Stimulated activated CD4-positive, alpha-beta T cell treated with anti-CD3 and anti-CD28 coated beads, Interleukin-12 subunit alpha, Interleukin-12 subunit beta, amount 100 ng/mL, for 4 hours (primary cell): ENCODE data around the gene ZFX.

Experiments
- DNase-seq: peaks from one replicate; pipeline ENCODE4 v3.0.0-alpha.2; 2020

Gene ZFX

DNA sequence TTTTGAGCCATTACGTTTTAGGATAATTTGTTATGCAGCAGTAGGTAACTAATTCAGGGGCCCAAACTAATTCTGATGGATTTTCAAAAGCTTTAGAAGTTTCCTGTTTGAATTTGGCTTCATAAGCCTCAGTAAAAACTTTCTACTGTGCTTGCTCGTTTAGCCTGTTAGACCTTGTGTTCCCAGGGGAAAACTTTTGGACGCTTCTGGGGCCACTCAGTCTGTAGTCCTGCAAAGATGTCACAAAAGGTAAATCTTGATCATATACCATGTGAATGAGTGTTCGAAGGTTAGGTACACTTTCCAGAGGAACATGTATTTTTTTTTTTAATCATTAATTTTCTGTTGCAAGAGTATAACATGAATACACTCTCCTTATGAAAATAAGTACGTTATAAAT, 93.7 kb downstream of the ZFX start:
- no peak for DNase-seq

GRCh38 chrX:24243692-24244091, 94.2 kb downstream of the ZFX start:
- no peak for DNase-seq

- DNase-seq = no peak
These were observed 95.7 kb downstream of the ZFX start for GRCh38 chrX:24245202-24245601.

DNA sequence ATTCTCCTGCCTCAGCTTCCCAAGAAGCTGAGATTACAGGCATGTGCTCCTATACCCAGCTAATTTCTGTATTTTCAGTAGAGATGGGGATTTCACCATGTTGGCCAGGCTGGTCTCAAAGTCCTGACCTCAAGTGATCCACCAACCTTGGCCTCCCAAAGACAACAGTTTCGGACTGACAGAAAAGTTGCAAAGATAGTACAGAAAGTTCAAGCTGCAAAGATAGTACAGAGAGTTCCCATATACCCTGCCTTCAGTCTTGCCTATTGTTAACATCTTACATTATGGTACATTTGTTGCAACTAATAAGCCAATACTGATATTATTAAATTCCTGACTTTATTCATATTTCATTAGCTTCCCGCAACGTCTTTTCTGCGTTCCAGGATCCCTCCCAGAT, 98.5 kb downstream of the ZFX start:
- no peak for DNase-seq

- DNase-seq = no peak
These were observed 103.5 kb downstream of the ZFX start for GRCh38 chrX:24253030-24253429.

DNA sequence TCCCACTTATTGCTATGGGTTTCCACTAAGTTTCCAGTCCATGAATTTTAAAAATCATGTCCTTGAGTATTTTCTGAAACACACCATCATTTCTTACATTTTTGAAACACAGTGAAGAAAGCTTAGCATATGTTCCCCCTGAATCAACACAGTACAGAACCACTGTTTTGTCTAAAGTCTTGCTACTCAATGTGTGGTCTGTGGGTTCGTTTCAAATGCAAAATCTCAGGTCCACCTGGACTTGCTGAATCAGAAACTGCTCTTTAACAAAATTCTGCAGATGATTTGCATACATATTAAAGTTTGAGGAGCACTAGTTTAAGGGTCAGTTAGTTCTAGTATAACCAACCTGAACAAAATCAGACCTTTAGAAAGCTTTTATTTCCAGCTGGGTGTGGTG, 103.9 kb downstream of the ZFX start:
- DNase-seq = no peak

- DNase-seq = no peak
These were observed 107.5 kb downstream of the ZFX start for GRCh38 chrX:24257011-24257410.

GRCh38 chrX:24259544-24260240, 110.2 kb downstream of the ZFX start:
- DNase-seq = no peak

DNA sequence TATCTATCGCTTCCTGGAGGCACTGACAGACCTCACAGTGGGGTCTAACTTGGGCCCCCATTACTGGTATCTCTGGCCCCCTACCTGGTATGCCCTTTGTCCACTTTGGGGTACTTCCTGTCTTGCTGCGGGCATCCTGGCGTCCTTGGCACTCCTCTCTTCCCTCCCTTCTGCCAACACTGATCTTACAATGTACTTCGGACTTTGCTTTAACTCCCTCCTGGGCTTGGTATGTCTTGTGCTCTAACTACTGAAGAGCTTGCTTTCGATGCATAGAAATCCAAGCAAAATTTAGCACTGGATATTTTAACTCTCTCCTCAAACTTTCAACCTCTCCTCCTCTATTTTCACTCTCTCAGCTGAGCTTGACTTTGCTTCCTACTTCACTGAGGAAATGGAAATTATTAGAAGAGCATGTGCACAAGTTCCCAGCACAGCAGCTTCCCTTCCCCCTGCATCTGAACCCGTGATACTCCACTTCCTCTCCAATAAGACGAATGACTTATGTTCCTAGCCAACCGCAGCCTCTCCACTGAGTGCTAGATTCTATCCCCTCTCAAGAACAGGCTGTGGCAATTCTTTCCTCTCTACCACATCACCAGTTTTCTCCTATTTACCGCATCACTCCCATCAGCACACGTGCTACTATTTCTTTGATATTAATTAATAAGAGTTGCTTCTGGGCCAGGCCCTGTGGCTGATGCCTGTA, 111.5 kb downstream of the ZFX start:
- no peak for DNase-seq

DNA sequence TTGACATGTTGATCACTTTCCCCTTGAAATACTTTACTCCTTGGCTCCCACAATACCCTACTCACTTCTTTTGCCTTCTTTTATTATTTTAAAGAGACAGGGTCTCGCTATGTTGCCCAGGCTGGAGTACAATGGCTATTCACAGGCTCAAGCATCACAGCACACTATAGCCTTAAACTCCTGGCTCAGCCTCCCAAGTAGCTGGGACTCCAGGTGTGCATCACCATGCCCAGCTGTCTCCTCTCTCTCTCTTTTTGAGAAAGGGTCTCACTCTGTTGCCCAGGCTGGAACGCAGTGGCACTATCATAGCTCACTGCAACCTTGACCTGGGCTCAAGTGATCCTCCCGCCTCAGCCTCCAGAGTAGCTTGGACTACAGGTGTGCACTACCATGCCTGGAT, 112.8 kb downstream of the ZFX start:
- DNase-seq = no peak

DNA sequence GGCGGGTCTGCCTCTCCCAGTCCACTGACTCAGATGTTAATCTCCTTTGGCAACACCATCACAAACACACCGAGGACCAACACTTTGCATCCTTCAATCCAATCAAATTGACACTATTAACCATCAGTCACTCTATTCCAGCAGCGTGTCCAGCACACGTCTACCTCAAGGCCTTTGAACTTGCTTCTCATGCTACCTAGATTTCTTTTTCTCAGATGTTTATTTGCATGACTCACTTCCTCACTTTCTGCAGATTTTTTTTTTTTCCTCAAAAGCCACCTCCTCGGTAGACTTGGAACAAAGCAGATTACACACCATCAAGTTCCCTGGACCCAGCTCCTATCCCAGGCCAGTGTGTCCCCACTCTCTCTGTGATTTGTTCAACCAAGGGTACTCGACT, 114.9 kb downstream of the ZFX start:
- DNase-seq = no peak
